Caco-2 (cell line): Measurements from ENCODE around the gene BTNL9. TPM values are rescaled to one million over a fixed set of nuclear protein-coding genes. Genes with fewer than 3 reads are reported as not detected.
"Not testable (repeated sequence)": the region's sequence is repeated elsewhere in the genome, so short reads cannot be mapped to it uniquely, and the experiment has no call there.

ENCODE experiments used
- BruUV-seq: library from RNA; stranded (reverse); fragments of 400-500 nt; replicated peaks from 2 replicates; lab custom pipeline; 2021; lab: Mats Ljungman, UMichigan
- CTCF ChIA-PET: fragments of 300-600 bp; sonication (Branson Sonifier 250); formaldehyde crosslinking; loops from one replicate; lab custom pipeline; 2022; ENCODE audit warnings: antibody characterized with exemption; lab: Charles Lee
- POLR2A ChIA-PET: fragments of 300-600 bp; sonication (Branson Sonifier 250); formaldehyde crosslinking; loops from one replicate; lab custom pipeline; 2022; ENCODE audit warnings: antibody characterized with exemption; lab: Charles Lee
- DNase-seq, 2 experiments: peaks; one replicate each; pipeline versions ENCODE4 v3.0.0 to v3.0.0-alpha.2; 2020 to 2022
- H3K27me3 ChIP-seq: replicated peaks from 2 replicates; pipeline ENCODE4 v1.6.0; 2011; ENCODE audit warnings: low read length; ENCODE audit not compliant: control insufficient read depth, insufficient read depth
- H3K36me3 ChIP-seq: 2 replicates; pipeline ENCODE4 v1.5.1; 2011; ENCODE audit warnings: low read length; ENCODE audit not compliant: control insufficient read depth, insufficient read depth
- H3K4me1 ChIP-seq: fragments of 250-450 bp; sonication (Bioruptor Pico); 2 replicates; pipeline ENCODE4 v1.5.1; 2020; ENCODE audit warnings: mild to moderate bottlenecking
- H3K4me3 ChIP-seq: 2 replicates; pipeline ENCODE4 v1.5.1; 2011; ENCODE audit warnings: low read depth, mild to moderate bottlenecking, control low read depth, low read length
- H3K9me3 ChIP-seq: fragments of 250-450 bp; sonication (Bioruptor Pico); 2 replicates; pipeline ENCODE4 v1.5.1; 2020; ENCODE audit warnings: mild to moderate bottlenecking, moderate library complexity
- H3K27ac Mint-ChIP-seq: one replicate; pipeline ENCODE4 v1.8.0; 2022; ENCODE audit warnings: mixed read lengths; ENCODE audit not compliant: unreplicated experiment
- H3K27me3 Mint-ChIP-seq: one replicate; pipeline ENCODE4 v1.8.0; 2022; ENCODE audit warnings: mixed read lengths; ENCODE audit not compliant: insufficient read depth, unreplicated experiment
- H3K36me3 Mint-ChIP-seq: one replicate; pipeline ENCODE4 v1.8.0; 2022; ENCODE audit warnings: mild to moderate bottlenecking, mixed read lengths; ENCODE audit not compliant: insufficient read depth, unreplicated experiment
- H3K4me1 Mint-ChIP-seq: one replicate; pipeline ENCODE4 v1.8.0; 2022; ENCODE audit warnings: low read depth, mixed read lengths; ENCODE audit not compliant: unreplicated experiment
- H3K4me3 Mint-ChIP-seq: one replicate; pipeline ENCODE4 v1.8.0; 2022; ENCODE audit warnings: mild to moderate bottlenecking, moderate library complexity, mixed read lengths; ENCODE audit not compliant: unreplicated experiment
- H3K9me3 Mint-ChIP-seq: one replicate; pipeline ENCODE4 v1.8.0; 2022; ENCODE audit warnings: mixed read lengths; ENCODE audit not compliant: unreplicated experiment
- CTCF ChIP-seq, 2 experiments: fragments of 200-600 bp in 1 of 2; IDR thresholded peaks; 1 replicate in 1 of 2; 2 replicates in 1 of 2; pipeline versions ENCODE4 v1.5.1 to v1.8.0; 2011 to 2022; ENCODE audit warnings: antibody characterized with exemption in 1 of 2, control low read depth in 1 of 2, inconsistent platforms in 1 of 2, low read depth in 1 of 2, low read length in 1 of 2, mild to moderate bottlenecking in 1 of 2, moderate library complexity in 1 of 2; ENCODE audit not compliant: insufficient read depth in 1 of 2, severe bottlenecking in 1 of 2, unreplicated experiment in 1 of 2
- intact Hi-C: fragments of 100-400 bp; cut with micrococcal nuclease; formaldehyde crosslinking; loops from one replicate; pipeline ENCODE4 v1.10.0; 2022; ENCODE audit not compliant: unreplicated experiment
- total RNA-seq: library from RNA; stranded (reverse); gene quantifications from 2 replicates; pipeline ENCODE4 v1.2.3, GENCODE V29; 2022

The BTNL9 gene
- total RNA-seq, 1 experiment from 2014 or later = 8.4 TPM

GRCh38 chr5:181005791-181006190, 34.3 kb upstream of the BTNL9 start:
- no peak overlapping the region for H3K27ac Mint-ChIP-seq
- intact Hi-C loops = no loop called here
- H3K4me1 Mint-ChIP-seq = no peaks in the 10 kb centered on the region
- H3K27me3 ChIP-seq = no peaks in the 10 kb centered on the region
- no peaks in the 10 kb centered on the region for H3K4me1 ChIP-seq
- no peak for DNase-seq
- no peak for TF ChIP-seq CTCF (IDR thresholded peaks at IDR 0.05; ENCODE audit: insufficient read depth in 1 of 2, low read depth in 1 of 2, low read length in 1 of 2, severe bottlenecking in 1 of 2, unreplicated experiment in 1 of 2)
- no peaks in the 10 kb centered on the region for H3K36me3 Mint-ChIP-seq
- H3K27me3 Mint-ChIP-seq = no peaks in the 10 kb centered on the region
- ChIA-PET POLR2A (no interaction called here), CTCF (no interaction called here)
- no peak overlapping the region for H3K4me3 ChIP-seq
- BruUV-seq = no TSS peak
- peaks cover 3% of the 10 kb centered on the region; the same call in 1 of the 2 replicates for H3K9me3 ChIP-seq
- no peaks in the 10 kb centered on the region for H3K36me3 ChIP-seq
- no peak overlapping the region for H3K4me3 Mint-ChIP-seq
- H3K9me3 Mint-ChIP-seq = no peaks in the 10 kb centered on the region

GRCh38 chr5:181008136-181008535, 31.9 kb upstream of the BTNL9 start:
- Histone ChIP-seq H3K4me3 (no peak overlapping the region), H3K36me3 (no peaks in the 10 kb centered on the region), H3K9me3 (no peaks in the 10 kb centered on the region; the same call in 1 of the 2 replicates), H3K4me1 (no peaks in the 10 kb centered on the region), H3K27me3 (no peaks in the 10 kb centered on the region)
- no peak overlapping the region for H3K4me3 Mint-ChIP-seq
- DNase-seq = no peak
- no peaks in the 10 kb centered on the region for H3K27me3 Mint-ChIP-seq
- H3K36me3 Mint-ChIP-seq = no peaks in the 10 kb centered on the region
- intact Hi-C loops = no loop called here
- TF ChIP-seq CTCF (IDR thresholded peaks at IDR 0.05; ENCODE audit: insufficient read depth in 1 of 2, low read depth in 1 of 2, low read length in 1 of 2, severe bottlenecking in 1 of 2, unreplicated experiment in 1 of 2) = no peak
- no peaks in the 10 kb centered on the region for H3K4me1 Mint-ChIP-seq
- no TSS peak for BruUV-seq
- no peaks in the 10 kb centered on the region for H3K9me3 Mint-ChIP-seq
- ChIA-PET CTCF (no interaction called here), POLR2A (no interaction called here)
- no peak overlapping the region for H3K27ac Mint-ChIP-seq

- H3K27me3 Mint-ChIP-seq, H3K4me3 ChIP-seq, H3K9me3 ChIP-seq, CTCF ChIA-PET, H3K4me3 Mint-ChIP-seq, H3K27ac Mint-ChIP-seq, BruUV-seq, H3K4me1 Mint-ChIP-seq, intact Hi-C loops, H3K36me3 ChIP-seq, H3K27me3 ChIP-seq, POLR2A ChIA-PET, H3K9me3 Mint-ChIP-seq, H3K36me3 Mint-ChIP-seq, DNase-seq, H3K4me1 ChIP-seq: not testable (repeated sequence)
Observed at GRCh38 chr5:181010018-181010417, 30.0 kb upstream of the BTNL9 start.

DNA sequence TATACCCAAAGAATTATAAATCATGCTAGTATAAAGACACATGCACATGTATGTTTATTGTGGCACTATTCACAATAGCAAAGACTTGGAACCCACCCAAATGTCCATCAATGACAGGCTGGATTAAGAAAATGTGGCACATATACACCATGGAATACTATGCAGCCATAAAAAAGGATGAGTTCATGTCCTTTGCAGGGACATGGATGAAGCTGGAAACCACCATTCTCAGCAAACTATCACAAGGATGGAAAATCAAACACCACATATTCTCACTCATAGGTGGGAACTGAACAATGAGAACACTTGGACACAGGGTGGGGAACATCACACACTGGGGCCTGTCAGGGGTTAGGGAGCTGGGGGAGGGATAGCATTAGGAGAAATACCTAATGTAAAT, 25.4 kb upstream of the BTNL9 start:
- intact Hi-C loops, CTCF ChIA-PET: not testable (repeated sequence)

DNA sequence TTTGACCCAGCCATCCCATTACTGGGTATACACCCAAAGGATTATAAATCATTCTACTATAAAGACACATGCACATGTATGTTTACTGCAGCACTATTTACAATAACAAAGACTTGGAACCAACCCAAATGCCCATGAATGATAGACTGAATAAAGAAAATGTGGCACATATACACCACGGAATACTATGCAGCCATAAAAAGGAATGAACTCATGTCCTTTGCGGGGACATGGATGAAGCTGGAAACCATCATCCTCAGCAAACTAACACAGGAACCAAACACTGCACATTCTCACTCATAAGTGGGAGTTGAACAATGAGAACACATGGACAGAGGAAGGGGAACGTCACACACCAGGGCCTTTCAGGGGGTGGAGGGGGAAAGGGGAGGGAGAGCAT, 22.6 kb upstream of the BTNL9 start:
- H3K27me3 Mint-ChIP-seq, H3K36me3 Mint-ChIP-seq, H3K27ac Mint-ChIP-seq, POLR2A ChIA-PET, H3K36me3 ChIP-seq, H3K27me3 ChIP-seq, H3K4me3 Mint-ChIP-seq, CTCF ChIA-PET, H3K4me1 Mint-ChIP-seq, H3K4me3 ChIP-seq, DNase-seq, BruUV-seq, H3K4me1 ChIP-seq, intact Hi-C loops: not testable (repeated sequence)
- peaks cover 12% of the 10 kb centered on the region; the same call in 1 of the 2 replicates for H3K9me3 ChIP-seq
- H3K9me3 Mint-ChIP-seq = peaks cover 12% of the 10 kb centered on the region

More for the DNA sequence above, 25.4 kb upstream of the BTNL9 start:
- DNase-seq, H3K4me3 ChIP-seq, H3K27me3 Mint-ChIP-seq, H3K9me3 Mint-ChIP-seq, H3K36me3 ChIP-seq, H3K4me1 Mint-ChIP-seq, H3K27ac Mint-ChIP-seq, H3K36me3 Mint-ChIP-seq, BruUV-seq, H3K9me3 ChIP-seq, H3K27me3 ChIP-seq, H3K4me1 ChIP-seq, POLR2A ChIA-PET, H3K4me3 Mint-ChIP-seq: not testable (repeated sequence)
